PC-3 (cell line): ENCODE data around the gene ANKRD13B. TPM values are rescaled to one million over a fixed set of nuclear protein-coding genes. Genes with fewer than 3 reads are reported as not detected.
A peak's percentile ranks its signal among the peaks of the same experiment; 100 is the strongest.

ENCODE experiments used
- ATAC-seq: fragments of 200-7000 bp; cut with Tn5 transposase; 2 replicates; pipeline ENCODE4 v1.9.1; 2020; ENCODE audit warnings: mild to moderate bottlenecking, moderate library complexity
- BruUV-seq: library from RNA; stranded (reverse); fragments of 400-500 nt; replicated peaks from 2 replicates; lab custom pipeline; 2021; lab: Mats Ljungman, UMichigan
- CTCF ChIA-PET: fragments of 300-600 bp; sonication (Branson Sonifier 250); formaldehyde crosslinking; loops from one replicate; lab custom pipeline; 2022; ENCODE audit warnings: antibody characterized with exemption; lab: Charles Lee
- POLR2A ChIA-PET: fragments of 300-600 bp; sonication (Branson Sonifier 250); formaldehyde crosslinking; loops from one replicate; lab custom pipeline; 2022; ENCODE audit warnings: antibody characterized with exemption; ENCODE audit not compliant: unreplicated experiment; lab: Charles Lee
- DNase-seq: peaks from one replicate; pipeline ENCODE4 v3.0.0-alpha.2; 2015
- H2AFZ ChIP-seq: fragments of 300-600 bp; sonication (generic); 2 replicates; pipeline ENCODE4 v1.6.0; 2016; ENCODE audit warnings: antibody characterized with exemption, low read length
- H3F3A ChIP-seq: fragments of 300-600 bp; sonication (generic); one replicate; pipeline ENCODE4 v1.6.0; 2017; ENCODE audit warnings: antibody characterized with exemption, low read length, control low read depth, mild to moderate bottlenecking; ENCODE audit not compliant: unreplicated experiment
- H3K27ac ChIP-seq: fragments of 300-600 bp; sonication (generic); 2 replicates; pipeline ENCODE4 v1.5.1; 2016; ENCODE audit warnings: mild to moderate bottlenecking, low read length
- H3K27me3 ChIP-seq: fragments of 300-600 bp; sonication (generic); 2 replicates; pipeline ENCODE4 v1.6.1; 2016; ENCODE audit warnings: low read length, mixed read lengths
- H3K36me3 ChIP-seq: fragments of 300-600 bp; sonication (generic); 2 replicates; pipeline ENCODE4 v1.6.1; 2016; ENCODE audit warnings: low read depth, mixed run types, low read length, mixed read lengths
- H3K4me1 ChIP-seq: fragments of 300-600 bp; sonication (generic); 2 replicates; pipeline ENCODE4 v1.5.1; 2016; ENCODE audit warnings: low read length; ENCODE audit not compliant: insufficient read depth
- H3K4me2 ChIP-seq: fragments of 300-600 bp; sonication (generic); 2 replicates; pipeline ENCODE4 v1.6.0; 2016; ENCODE audit warnings: low read length
- H3K4me3 ChIP-seq: fragments of 300-600 bp; sonication (generic); 2 replicates; pipeline ENCODE4 v1.5.1; 2016; ENCODE audit warnings: mild to moderate bottlenecking, low read length, mixed read lengths
- H3K79me2 ChIP-seq: fragments of 300-600 bp; sonication (generic); 2 replicates; pipeline ENCODE4 v1.6.1; 2017; ENCODE audit warnings: low read length, mixed read lengths
- H3K9ac ChIP-seq: fragments of 300-600 bp; sonication (generic); 2 replicates; pipeline ENCODE4 v1.6.0; 2016; ENCODE audit warnings: mild to moderate bottlenecking, low read length
- H3K9me2 ChIP-seq: fragments of 300-600 bp; sonication (generic); replicated peaks from 2 replicates; pipeline ENCODE4 v1.6.1; 2016; ENCODE audit warnings: mixed run types, low read length, mixed read lengths
- H3K9me3 ChIP-seq: fragments of 300-600 bp; sonication (generic); 2 replicates; pipeline ENCODE4 v1.6.1; 2016; ENCODE audit warnings: low read length, mixed read lengths
- H4K20me1 ChIP-seq: fragments of 300-600 bp; sonication (generic); 2 replicates; pipeline ENCODE4 v1.6.1; 2016; ENCODE audit warnings: low read length, mixed read lengths
- EZH2 ChIP-seq: fragments of 300-600 bp; sonication (generic); IDR thresholded peaks from one replicate; pipeline ENCODE4 v1.6.1; 2017; ENCODE audit warnings: antibody characterized with exemption, mild to moderate bottlenecking, low read length; ENCODE audit not compliant: unreplicated experiment
- EZH2phosphoT487 ChIP-seq: fragments of 300-600 bp; sonication (generic); IDR thresholded peaks from 2 replicates; pipeline ENCODE4 v1.6.1; 2018; ENCODE audit warnings: mild to moderate bottlenecking, antibody characterized with exemption, low read length, borderline replicate concordance
- intact Hi-C: fragments of 100-400 bp; cut with micrococcal nuclease; formaldehyde crosslinking; loops from 2 replicates; pipeline ENCODE4 v1.9.0; 2023
- total RNA-seq: library from RNA; depleted of rRNA; stranded (reverse); fragments of >200 nt; gene quantifications from 2 replicates; pipeline ENCODE4 v1.2.3, GENCODE V29; 2014
- TF ChIP-seq, protein P1 (sequence below): fragments of 300-600 bp; sonication (generic); conservative IDR thresholded peaks from 2 replicates; pipeline ENCODE4 v1.5.1; 2017; ENCODE audit warnings: antibody characterized with exemption, low read depth, mild to moderate bottlenecking, low read length

The ANKRD13B gene
- total RNA-seq, 1 experiment from 2014 or later, result 11.2 TPM

DNA sequence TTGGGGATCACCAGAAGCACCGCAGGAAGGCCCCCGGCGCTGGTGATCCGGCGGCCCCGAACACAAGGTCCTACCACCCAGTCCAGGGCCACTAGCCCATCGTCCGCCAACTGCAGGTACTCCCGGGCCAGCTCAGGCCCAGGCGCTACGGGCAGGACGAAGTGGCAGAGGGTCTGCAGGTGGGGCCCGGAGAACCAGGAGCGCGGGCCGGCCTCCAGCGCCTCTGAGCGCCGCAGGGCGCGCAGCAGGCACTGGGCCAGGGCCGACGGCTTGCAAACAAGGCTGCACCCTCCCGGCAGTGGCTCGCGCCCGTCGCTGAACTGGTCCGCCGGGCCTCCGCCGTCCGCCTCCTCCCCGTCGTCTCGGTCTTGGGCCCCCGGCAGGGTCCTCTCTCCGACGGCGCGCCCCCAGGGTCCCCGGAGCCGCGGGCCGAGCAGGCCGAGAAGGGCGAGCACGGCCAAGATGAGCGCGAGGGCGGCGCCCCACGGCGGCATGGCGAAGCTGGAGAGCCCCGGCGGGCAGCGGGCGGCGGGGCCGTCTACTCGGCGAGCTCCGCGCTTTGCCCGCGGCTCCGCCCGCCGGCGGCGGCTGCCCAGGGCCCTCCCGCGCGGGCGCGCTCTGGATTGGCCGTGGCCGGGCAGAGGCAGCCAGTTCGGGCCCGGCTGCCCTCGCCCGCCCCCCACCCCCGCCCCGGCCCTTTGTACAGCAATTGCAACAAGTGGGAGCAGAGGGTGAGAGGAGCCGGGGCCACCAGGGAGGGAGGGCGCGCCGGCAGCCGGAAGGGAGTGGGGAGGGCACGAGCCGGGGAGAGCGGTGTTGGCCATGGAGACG, 26.2 kb upstream of the ANKRD13B start, which contains the start of gene ABHD15:
ABHD15 (minus strand) TSS at position 565 of the 831 bp plus-strand sequence; CDS start at position 494, 71 bp downstream.
- CTCF ChIA-PET, result interaction anchor here (0.6 to 1.0 kb wide), 2 partner anchors 16 to 197 kb away, joined by 3 read pairs; no protein-coding TSS in a partner anchor
- Histone ChIP-seq H3K9me3 (no peaks in the 10 kb centered on the region), H3K4me2 (peak within 1 kb of the TSS; percentile 98), H3K4me3 (peak within 1 kb of the TSS; percentile 85), H3K27me3 (no peaks in the 10 kb centered on the region), H3F3A (no peaks in the 10 kb centered on the region), H3K9ac (peak within 1 kb of the TSS; percentile 37), H3K9me2 (no peaks in the 10 kb centered on the region), H3K79me2 (no peaks in the 10 kb centered on the region), H3K4me1 (peaks cover 7% of the 10 kb centered on the region; the same call in 1 of the 2 replicates), H2AFZ (peak within 1 kb of the TSS; percentile 85), H4K20me1 (no peaks in the 10 kb centered on the region), H3K27ac (no peak within 1 kb of the TSS), H3K36me3 (no peaks in the 10 kb centered on the region)
- POLR2A ChIA-PET, result interaction anchor here (0.5 kb wide), 1 partner anchor 316 kb away, joined by 5 read pairs; no protein-coding TSS in a partner anchor
- DNase-seq (peak; percentile 69), ATAC-seq (peak; percentile 52)
- intact Hi-C loops, result no loop called here
- TF ChIP-seq, protein P1, sequence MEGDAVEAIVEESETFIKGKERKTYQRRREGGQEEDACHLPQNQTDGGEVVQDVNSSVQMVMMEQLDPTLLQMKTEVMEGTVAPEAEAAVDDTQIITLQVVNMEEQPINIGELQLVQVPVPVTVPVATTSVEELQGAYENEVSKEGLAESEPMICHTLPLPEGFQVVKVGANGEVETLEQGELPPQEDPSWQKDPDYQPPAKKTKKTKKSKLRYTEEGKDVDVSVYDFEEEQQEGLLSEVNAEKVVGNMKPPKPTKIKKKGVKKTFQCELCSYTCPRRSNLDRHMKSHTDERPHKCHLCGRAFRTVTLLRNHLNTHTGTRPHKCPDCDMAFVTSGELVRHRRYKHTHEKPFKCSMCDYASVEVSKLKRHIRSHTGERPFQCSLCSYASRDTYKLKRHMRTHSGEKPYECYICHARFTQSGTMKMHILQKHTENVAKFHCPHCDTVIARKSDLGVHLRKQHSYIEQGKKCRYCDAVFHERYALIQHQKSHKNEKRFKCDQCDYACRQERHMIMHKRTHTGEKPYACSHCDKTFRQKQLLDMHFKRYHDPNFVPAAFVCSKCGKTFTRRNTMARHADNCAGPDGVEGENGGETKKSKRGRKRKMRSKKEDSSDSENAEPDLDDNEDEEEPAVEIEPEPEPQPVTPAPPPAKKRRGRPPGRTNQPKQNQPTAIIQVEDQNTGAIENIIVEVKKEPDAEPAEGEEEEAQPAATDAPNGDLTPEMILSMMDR, result no peak
- TF ChIP-seq EZH2phosphoT487, result no peak
- TF ChIP-seq EZH2, result no peak
- BruUV-seq, result no TSS peak

DNA sequence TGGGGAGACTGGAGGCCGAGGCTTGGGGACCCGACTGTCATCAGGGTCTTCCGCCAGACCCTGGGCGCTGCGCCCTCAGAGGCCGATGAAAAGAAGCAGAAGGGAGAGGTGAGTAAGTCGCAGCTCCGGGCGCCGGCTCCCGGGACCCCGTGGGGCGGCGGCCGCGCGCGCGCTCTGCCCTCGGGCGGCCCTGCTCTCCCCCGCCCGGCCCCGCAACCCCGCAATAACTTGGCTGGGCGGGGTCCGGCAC, 25.7 kb upstream of the ANKRD13B start:
- Histone ChIP-seq H3K79me2 (no peaks in the 10 kb centered on the region), H3K9ac (peak overlapping the region; percentile 34; the same call in 1 of the 2 replicates), H3K9me2 (no peaks in the 10 kb centered on the region), H3K27me3 (no peaks in the 10 kb centered on the region), H3K9me3 (no peaks in the 10 kb centered on the region), H3K36me3 (no peaks in the 10 kb centered on the region), H4K20me1 (no peaks in the 10 kb centered on the region), H3K27ac (no peak overlapping the region), H3K4me2 (peak overlapping the region; percentile 98), H3K4me3 (peak overlapping the region; percentile 85), H3K4me1 (peaks cover 7% of the 10 kb centered on the region; the same call in 1 of the 2 replicates), H3F3A (no peaks in the 10 kb centered on the region), H2AFZ (peak overlapping the region; percentile 85)
- ATAC-seq (peak; percentile 1; the same call in 1 of the 2 replicates), DNase-seq (no peak)
- intact Hi-C loops, result no loop called here
- BruUV-seq, result no TSS peak
- CTCF ChIA-PET, result interaction anchor here (0.6 to 1.0 kb wide), 3 partner anchors 16 to 316 kb away, joined by 3 read pairs; no protein-coding TSS in a partner anchor
- POLR2A ChIA-PET, result no interaction called here
- TF ChIP-seq, protein P1, result no peak
- no peak for TF ChIP-seq EZH2phosphoT487
- TF ChIP-seq EZH2, result no peak
